Fibroblast of lung (primary cell): ENCODE results near the gene AP1S1.
A peak's percentile ranks its signal among the peaks of the same experiment; 100 is the strongest.

Source experiments
- EZH2 ChIP-seq: IDR thresholded peaks from 2 replicates; pipeline ENCODE4 v1.5.1; 2012; ENCODE audit warnings: low read length, control low read depth, mild to moderate bottlenecking; ENCODE audit errors: missing control alignments
- TF ChIP-seq, protein P1 (sequence below), 2 donors: IDR thresholded peaks in 1 of 2; conservative IDR thresholded peaks in 1 of 2; 1 replicate in 1 of 2; 2 replicates in 1 of 2; pipeline ENCODE4 v1.5.1; 2011 to 2012; ENCODE audit warnings: low read length in 2 of 2, control low read depth in 1 of 2, inconsistent platforms in 1 of 2, low read depth in 1 of 2, mild to moderate bottlenecking in 1 of 2

DNA sequence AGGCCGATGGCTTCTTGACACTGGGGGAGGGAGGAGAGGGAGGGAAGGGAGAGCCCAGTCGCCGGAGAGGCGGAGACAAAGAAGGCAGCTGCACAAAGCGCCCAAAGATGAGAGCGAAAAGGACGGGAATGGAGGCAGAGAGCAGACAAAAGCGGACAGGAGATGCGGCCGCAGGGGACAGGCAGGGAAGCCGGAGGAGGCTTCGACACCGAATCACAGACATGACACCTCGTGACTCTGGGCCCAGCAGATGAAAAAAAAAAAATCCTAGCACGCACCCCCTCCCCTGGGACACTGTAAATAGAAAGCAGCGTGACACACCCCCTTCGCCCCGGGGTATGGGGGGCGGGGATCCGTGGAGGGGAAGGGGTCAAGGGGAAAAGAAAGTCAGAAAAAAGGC, 24.8 kb downstream of the AP1S1 start:
- TF ChIP-seq, protein P1, sequence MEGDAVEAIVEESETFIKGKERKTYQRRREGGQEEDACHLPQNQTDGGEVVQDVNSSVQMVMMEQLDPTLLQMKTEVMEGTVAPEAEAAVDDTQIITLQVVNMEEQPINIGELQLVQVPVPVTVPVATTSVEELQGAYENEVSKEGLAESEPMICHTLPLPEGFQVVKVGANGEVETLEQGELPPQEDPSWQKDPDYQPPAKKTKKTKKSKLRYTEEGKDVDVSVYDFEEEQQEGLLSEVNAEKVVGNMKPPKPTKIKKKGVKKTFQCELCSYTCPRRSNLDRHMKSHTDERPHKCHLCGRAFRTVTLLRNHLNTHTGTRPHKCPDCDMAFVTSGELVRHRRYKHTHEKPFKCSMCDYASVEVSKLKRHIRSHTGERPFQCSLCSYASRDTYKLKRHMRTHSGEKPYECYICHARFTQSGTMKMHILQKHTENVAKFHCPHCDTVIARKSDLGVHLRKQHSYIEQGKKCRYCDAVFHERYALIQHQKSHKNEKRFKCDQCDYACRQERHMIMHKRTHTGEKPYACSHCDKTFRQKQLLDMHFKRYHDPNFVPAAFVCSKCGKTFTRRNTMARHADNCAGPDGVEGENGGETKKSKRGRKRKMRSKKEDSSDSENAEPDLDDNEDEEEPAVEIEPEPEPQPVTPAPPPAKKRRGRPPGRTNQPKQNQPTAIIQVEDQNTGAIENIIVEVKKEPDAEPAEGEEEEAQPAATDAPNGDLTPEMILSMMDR (conservative IDR thresholded peaks at IDR 0.05 in 1 of 2, IDR thresholded peaks at IDR 0.05 in 1 of 2; ENCODE audit: low read depth in 1 of 2, low read length in 2 of 2): no peak
- peak; percentile 92 for TF ChIP-seq EZH2
